GM21528 (cell line): ENCODE data around the gene ZNF215.
"Not testable (repeated sequence)": the region's sequence is repeated elsewhere in the genome, so short reads cannot be mapped to it uniquely, and the experiment has no call there.

Experiments
- ATAC-seq: cut with Tn5 transposase; IDR thresholded peaks from one replicate; pipeline ENCODE4 v1.9.1; 2021; ENCODE audit warnings: mild to moderate bottlenecking, moderate library complexity; ENCODE audit not compliant: unreplicated experiment, low FRiP score

Gene ZNF215

GRCh38 chr11:6931146-6931713 is 5.0 kb downstream of the ZNF215 start:
- ATAC-seq = no peak

DNA sequence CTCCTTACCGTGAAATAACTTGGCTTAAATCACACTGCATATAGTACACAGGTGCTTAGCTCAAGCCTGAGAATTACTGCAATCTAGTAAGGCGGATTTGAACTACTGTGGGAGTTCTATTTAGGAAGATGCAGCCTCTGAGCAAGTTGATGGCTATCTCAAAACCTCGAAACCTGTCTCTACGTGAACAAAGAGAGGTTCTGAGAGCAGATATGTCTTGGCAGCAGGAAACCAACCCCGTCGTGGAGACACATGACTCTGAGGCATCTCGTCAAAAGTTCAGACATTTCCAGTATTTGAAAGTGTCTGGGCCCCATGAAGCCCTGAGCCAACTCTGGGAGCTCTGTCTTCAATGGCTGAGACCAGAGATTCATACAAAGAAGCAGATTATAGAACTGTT is 5.9 kb downstream of the ZNF215 start:
- no peak for ATAC-seq

DNA sequence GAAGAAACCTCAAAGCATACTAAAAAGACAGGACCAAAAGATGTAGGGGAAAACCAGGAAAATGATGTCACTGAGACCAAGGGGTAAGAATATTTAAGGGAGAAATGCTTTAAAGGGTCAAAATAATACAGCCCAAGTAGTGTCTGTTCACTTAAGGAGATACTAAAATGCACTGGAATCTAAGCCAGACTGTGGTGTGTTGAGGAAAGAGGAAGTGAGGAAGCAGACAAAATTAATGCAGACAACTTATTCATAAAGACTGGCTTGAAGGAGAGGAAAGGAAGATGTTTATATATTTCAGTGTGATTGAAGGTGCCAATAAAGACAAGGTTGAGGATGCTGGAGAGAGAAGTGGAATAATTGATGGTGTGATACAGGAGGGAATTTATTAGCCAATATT is 15.7 kb downstream of the ZNF215 start:
- ATAC-seq = no peak

DNA sequence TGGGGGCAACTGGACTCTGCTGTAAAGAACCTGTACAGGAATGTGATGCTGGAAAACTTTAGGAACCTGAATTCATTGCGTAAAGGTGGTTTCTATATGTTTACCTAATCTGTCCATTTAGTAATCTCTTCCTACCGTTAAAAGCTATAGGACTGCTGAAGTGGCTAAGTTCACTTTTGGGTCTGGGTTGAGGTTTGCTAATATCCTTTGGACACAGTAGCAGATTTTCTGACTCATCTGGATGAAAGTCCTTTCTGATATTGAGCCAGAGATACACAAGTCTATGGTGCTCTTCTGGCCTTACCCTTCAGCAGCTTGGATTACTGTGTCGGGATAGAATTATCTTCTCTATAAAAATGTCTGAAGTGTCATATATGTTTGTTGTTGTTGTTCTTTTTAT is 16.9 kb downstream of the ZNF215 start:
- ATAC-seq = no peak

- not testable (repeated sequence) for ATAC-seq
Observed at GRCh38 chr11:6954248-6954647, 28.0 kb downstream of the ZNF215 start.

DNA sequence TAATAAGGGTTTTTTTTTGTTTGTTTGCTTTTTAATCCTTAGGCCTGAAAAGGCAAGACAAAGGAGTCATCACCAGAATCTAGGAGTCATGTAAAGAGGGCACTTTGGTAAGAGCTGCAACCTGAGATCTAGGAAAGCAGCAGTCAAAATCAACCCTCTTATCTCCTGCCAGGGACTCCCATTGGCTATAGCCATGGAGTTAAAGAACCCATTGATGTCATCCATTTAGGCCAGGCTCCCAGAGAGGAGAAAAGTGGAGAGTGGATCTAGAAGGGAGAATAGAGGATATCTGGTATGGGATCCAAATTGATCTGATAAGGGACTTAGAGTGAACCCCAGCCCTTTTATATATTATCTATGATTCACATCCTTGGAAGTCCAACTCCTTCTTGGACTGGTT is 35.9 kb downstream of the ZNF215 start:
- ATAC-seq = no peak

- ATAC-seq = no peak
Observed at GRCh38 chr11:6962673-6963072, 36.4 kb downstream of the ZNF215 start.

DNA sequence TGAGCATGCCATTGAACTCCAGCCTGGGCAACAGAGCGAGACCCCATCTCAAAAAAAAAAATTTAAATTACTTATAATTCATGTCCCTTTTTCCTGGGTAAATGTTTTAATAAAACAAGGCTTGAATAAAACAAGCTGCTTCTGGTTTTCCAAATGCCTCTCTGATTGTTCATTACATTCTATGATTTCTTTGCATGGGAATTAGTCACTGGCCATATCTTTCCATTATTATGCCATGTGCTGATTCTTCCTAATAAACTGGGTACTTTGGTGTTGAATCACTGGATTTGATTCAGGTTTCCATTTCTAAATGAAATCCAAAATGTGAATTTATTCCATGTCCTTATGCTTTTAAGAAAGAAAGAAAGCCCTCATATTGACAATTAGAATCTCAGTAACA is 42.6 kb downstream of the ZNF215 start:
- no peak for ATAC-seq

GRCh38 chr11:6969854-6970253 is 43.6 kb downstream of the ZNF215 start:
- not testable (repeated sequence) for ATAC-seq

DNA sequence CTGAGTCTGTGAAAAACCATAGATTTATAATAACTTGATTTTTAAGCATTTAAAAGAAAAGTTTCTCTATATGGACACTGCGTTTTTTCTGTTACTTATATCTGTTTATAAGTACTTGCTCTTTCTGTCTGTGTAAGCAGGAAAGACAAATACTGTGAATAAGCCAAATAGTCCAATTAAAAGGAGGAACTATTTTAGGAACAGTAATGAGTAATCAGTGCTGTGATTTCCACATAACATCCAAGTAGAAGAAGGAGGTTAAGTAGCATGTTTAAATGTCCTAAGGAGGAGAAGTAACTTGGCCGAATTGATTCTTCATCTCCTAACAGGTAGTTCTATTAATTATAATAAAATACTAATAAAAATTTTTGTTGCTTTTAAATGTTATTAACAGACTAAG is 53.1 kb downstream of the ZNF215 start:
- no peak for ATAC-seq

- no peak for ATAC-seq
Observed at GRCh38 chr11:6986487-6986886, 60.3 kb downstream of the ZNF215 start.

GRCh38 chr11:6988506-6988905 is 62.3 kb downstream of the ZNF215 start:
- no peak for ATAC-seq

DNA sequence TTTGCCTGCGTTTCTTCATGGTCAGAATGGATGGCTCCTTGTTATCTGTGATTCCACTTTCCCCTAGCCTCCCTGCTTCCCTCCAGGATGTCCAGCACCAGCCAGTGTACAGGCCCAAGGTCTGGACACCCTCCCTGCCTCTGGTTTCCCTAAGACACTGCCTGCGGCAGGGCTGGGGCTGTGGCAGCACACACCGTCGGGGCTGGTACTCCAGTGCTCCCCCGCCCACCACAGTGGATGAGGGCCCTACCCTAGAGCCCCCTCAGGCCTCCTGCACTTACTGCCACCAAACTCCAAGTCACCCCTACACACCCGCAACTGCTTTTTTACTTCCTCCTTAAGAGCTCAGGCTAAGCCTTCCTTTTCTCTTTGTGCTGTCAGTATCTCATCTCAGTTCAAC is 65.0 kb downstream of the ZNF215 start:
- ATAC-seq = no peak

- no peak for ATAC-seq
Observed at GRCh38 chr11:6992026-6992425, 65.8 kb downstream of the ZNF215 start.

DNA sequence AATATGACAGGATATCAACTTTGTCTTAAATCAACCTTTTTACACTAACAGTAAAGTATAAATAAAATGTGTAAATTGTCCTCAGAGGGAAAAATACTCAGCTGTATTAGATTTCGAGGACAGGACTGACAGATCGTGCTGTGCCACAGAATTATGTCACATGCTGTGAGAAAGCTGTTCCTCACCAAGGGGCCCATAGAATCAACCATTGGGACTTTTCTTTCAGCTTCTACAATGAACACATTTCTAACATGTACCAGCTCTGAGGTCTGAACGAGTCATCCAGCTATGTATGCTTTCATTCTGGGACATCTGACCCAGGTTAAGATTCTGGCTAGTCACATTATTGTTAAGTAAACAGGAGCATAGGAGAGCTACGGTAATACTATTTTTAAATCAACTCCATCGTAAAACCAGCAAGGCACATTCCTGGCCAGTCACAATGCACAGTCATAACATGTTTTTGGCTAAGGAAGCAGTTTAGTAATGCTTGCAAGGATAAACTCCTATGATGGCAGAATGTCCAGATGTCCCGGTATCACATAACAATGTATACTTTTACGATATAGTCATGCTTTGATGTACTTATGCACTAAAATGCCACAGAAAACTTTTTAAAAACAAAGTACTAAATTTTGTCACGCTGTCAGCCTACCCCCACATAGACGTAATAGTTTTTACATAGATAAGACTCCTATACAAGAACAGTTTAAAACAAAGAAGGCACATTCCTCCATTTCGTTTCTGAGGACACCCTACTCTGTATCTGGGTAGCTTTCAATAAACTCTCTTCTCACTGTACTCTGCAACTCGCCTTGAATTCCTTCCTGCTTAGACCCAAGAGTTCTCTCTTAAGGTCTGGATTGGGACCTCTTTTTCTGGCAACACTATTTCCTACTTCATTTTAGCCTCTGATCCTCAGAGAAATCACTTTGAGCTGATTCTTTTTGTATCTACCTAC is 66.5 kb downstream of the ZNF215 start:
- no peak for ATAC-seq

DNA sequence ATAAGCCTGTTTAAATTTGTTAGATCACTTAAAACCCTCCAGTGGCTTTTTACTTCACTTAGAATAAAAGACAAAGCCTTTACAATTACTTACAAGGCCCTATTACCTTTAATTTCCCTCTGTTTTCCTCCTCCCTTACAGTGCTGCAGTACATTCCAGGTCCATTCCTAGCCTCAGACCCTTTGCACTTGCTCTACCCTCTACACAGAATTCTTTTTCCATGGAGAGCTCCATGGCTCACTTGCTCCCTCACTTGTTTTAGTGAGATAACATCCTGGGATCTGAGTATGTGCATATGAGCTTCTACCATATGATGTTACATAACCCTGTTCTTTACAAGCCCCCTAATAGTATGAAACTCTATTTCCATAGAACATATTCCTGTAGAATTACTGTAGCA is 69.5 kb downstream of the ZNF215 start:
- no peak for ATAC-seq

GRCh38 chr11:7004482-7004881 is 78.3 kb downstream of the ZNF215 start:
- no peak for ATAC-seq
